Activated CD4-positive, alpha-beta T cell treated with anti-CD3 and anti-CD28 coated beads, Interleukin-2, Interleukin-4, amounts not matched to agents 100 ng/mL and 50 ng/mL, durations not matched to agents 16 hours and 8 hours (primary cell): ENCODE results near the gene MED12L.
A peak's percentile ranks its signal among the peaks of the same experiment; 100 is the strongest.

Experiments used
- DNase-seq: peaks from one replicate; pipeline ENCODE4 v3.0.0-alpha.2; 2020; ENCODE audit warnings: low spot score

MED12L gene

GRCh38 chr3:151327571-151328198 is 242.2 kb downstream of the MED12L start:
- DNase-seq, result no peak

GRCh38 chr3:151328298-151328995 is 243.0 kb downstream of the MED12L start:
- DNase-seq, result peak; percentile 48

- no peak for DNase-seq
Measured at GRCh38 chr3:151329363-151329762, 243.9 kb downstream of the MED12L start, which contains the start of gene P2RY13. Gene P2RY13 (minus strand): TSS chr3:151329549. CDS start chr3:151329528, 21 bp downstream.

GRCh38 chr3:151330379-151330778 is 244.9 kb downstream of the MED12L start:
- no peak for DNase-seq

GRCh38 chr3:151330899-151331298 is 245.4 kb downstream of the MED12L start:
- DNase-seq, result no peak

GRCh38 chr3:151331696-151332095 is 246.2 kb downstream of the MED12L start:
- DNase-seq, result no peak

- no peak for DNase-seq
Measured at GRCh38 chr3:151345859-151346258, 260.4 kb downstream of the MED12L start.

- no peak for DNase-seq
Measured at GRCh38 chr3:151346292-151346691, 260.8 kb downstream of the MED12L start.

GRCh38 chr3:151347432-151347831 is 262.0 kb downstream of the MED12L start:
- no peak for DNase-seq

GRCh38 chr3:151350656-151351055 is 265.2 kb downstream of the MED12L start:
- DNase-seq, result no peak

- no peak for DNase-seq
Measured at GRCh38 chr3:151351219-151351618, 265.8 kb downstream of the MED12L start.

- no peak for DNase-seq
Measured at GRCh38 chr3:151351648-151352047, 266.2 kb downstream of the MED12L start.

GRCh38 chr3:151356794-151357462 is 271.5 kb downstream of the MED12L start:
- no peak for DNase-seq

GRCh38 chr3:151357463-151357850 is 272.0 kb downstream of the MED12L start:
- no peak for DNase-seq

- no peak for DNase-seq
Measured at GRCh38 chr3:151362751-151363174, 277.3 kb downstream of the MED12L start.

- DNase-seq, result no peak
Measured at GRCh38 chr3:151366993-151367392, 281.5 kb downstream of the MED12L start.

GRCh38 chr3:151367448-151367847 is 282.0 kb downstream of the MED12L start:
- no peak for DNase-seq

GRCh38 chr3:151371526-151371925 is 286.1 kb downstream of the MED12L start:
- DNase-seq, result no peak

- DNase-seq, result no peak
Measured at GRCh38 chr3:151372063-151372820, 286.8 kb downstream of the MED12L start.

- DNase-seq, result no peak
Measured at GRCh38 chr3:151377768-151378385, 292.4 kb downstream of the MED12L start.

- DNase-seq, result peak; percentile 4
Measured at GRCh38 chr3:151379083-151379734, 293.7 kb downstream of the MED12L start.
